Fibroblast of villous mesenchyme (primary cell): ENCODE data around the gene TUBB6. TPM values are rescaled to one million over a fixed set of nuclear protein-coding genes. Genes with fewer than 3 reads are reported as not detected.

ENCODE experiments used
- DNase-seq: peaks from one replicate; pipeline ENCODE4 v3.0.0-alpha.2; 2010; ENCODE audit warnings: low read depth
- H3K4me3 ChIP-seq: 2 replicates; pipeline ENCODE4 v1.5.1; 2011; ENCODE audit warnings: low read depth, mild to moderate bottlenecking, low read length
- total RNA-seq: library from RNA; depleted of rRNA; stranded (reverse); fragments of >200 nt; gene quantifications from 2 replicates; pipeline ENCODE4 v1.2.3, GENCODE V29; 2012
- TF ChIP-seq, protein P1 (sequence below): IDR thresholded peaks from 2 replicates; pipeline ENCODE4 v1.5.1; 2012; ENCODE audit warnings: low read depth, mild to moderate bottlenecking, low read length; ENCODE audit not compliant: insufficient read depth

Gene TUBB6
- total RNA-seq, 1 donor: 821 TPM

DNA sequence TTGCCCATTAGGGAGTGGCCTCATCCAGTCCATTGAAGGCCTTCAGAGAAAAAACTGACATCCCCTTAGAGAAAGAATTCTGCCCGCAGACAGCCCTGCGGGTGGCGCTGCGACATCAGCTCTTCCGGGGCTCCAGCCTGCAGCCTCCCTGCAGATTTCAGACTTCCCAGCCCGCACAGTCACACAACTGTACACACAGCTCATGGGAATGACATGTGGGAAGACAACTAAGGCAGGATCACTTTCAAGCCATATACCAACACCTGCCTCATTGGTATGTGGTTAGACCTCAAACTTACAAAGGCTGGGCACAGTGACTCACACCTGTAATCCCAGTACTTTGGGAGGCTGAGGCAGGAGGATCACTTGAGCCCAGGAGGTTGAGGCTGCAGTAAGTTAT, 24.8 kb upstream of the TUBB6 start:
- peak; percentile 43 for DNase-seq
- TF ChIP-seq, protein P1, sequence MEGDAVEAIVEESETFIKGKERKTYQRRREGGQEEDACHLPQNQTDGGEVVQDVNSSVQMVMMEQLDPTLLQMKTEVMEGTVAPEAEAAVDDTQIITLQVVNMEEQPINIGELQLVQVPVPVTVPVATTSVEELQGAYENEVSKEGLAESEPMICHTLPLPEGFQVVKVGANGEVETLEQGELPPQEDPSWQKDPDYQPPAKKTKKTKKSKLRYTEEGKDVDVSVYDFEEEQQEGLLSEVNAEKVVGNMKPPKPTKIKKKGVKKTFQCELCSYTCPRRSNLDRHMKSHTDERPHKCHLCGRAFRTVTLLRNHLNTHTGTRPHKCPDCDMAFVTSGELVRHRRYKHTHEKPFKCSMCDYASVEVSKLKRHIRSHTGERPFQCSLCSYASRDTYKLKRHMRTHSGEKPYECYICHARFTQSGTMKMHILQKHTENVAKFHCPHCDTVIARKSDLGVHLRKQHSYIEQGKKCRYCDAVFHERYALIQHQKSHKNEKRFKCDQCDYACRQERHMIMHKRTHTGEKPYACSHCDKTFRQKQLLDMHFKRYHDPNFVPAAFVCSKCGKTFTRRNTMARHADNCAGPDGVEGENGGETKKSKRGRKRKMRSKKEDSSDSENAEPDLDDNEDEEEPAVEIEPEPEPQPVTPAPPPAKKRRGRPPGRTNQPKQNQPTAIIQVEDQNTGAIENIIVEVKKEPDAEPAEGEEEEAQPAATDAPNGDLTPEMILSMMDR: peak; percentile 46
- H3K4me3 ChIP-seq: no peak overlapping the region

DNA sequence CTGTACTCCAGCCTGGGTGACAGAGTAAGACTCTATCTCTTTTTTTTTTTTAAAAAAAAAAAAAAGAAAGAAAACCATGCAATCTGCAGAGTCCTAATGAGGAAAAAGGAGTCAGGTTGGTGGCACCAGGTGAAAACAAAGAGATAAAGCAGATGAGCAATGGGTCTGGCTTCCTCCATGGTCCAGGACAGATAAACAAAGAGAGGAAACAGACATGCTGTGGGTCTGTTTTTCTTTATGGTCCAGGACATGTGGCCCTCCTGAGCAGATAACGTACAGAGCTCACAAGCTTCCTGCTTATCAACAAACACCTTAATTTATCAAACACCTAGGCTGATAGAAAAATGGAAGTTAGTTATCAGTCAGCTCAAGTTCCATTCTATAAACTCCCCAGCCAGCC, 24.4 kb upstream of the TUBB6 start:
- H3K4me3 ChIP-seq: no peak overlapping the region
- TF ChIP-seq, protein P1: no peak
- no peak for DNase-seq

DNA sequence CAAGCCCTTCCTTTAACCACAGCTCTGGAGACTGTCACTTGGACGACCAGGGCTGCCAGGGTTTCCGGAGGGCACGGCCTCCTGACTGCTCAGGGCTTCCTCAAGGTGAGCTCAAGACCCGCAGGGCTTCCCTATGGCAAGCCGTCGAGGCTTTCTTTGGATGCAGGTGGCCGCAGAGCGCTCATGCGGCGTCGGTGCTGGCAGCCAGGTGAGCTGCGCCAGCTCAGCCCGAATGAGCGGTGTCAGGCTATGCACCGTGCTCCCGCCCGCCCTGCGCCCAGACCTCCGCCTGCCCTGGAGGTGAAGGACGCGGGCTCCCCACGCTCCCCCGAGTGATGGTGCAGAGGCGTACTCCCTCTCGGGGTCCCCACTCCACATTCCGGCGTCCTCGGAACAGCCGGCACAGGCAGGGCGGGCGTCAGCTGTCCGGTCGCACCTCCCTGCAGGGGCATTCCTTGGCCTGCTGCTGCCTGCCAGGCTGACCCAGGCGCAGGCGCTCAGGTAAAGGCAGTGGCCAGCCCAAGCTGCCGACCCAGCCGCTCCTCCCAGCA, 20.8 kb upstream of the TUBB6 start:
- TF ChIP-seq, protein P1: no peak
- DNase-seq: no peak

DNA sequence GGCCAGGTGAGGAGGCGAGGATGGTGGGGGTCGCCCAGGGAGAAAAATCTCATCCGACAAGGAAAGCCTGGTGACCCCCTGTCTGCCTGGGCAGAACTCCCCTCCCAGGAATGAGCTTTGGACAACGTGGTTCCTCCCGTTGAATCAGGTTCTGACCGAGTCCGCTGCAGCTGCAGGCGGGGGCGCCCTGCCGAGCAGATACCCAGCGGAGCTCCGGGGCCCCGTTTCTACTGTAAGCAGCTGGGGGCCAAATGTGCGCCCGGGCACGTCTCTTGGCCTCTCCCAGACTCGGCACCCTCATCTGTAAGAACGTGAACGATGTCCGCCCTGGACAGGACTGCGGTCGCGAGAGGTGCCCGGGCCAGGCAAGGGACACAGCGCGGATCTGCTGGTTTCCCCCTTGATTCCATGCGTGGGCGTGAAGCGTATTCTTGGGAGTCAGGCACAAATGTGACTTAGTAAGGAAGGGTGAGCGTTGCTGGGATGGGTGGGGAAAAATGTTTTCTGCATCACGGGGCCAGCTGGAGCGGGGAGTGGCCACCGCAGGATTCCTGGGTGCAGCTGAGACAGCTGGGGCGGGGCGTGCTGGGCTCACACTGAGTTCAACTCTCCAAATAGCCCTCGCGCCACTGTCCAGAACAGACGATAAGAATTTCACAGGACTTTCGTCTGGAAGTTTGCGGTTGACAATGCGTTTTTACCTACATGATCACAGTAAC, 20.2 kb upstream of the TUBB6 start:
- H3K4me3 ChIP-seq: peak overlapping the region; percentile 60
- TF ChIP-seq, protein P1: no peak
- DNase-seq: peak; percentile 93

More for the DNA sequence above, 20.8 kb upstream of the TUBB6 start:
- H3K4me3 ChIP-seq: peak overlapping the region; percentile 60

DNA sequence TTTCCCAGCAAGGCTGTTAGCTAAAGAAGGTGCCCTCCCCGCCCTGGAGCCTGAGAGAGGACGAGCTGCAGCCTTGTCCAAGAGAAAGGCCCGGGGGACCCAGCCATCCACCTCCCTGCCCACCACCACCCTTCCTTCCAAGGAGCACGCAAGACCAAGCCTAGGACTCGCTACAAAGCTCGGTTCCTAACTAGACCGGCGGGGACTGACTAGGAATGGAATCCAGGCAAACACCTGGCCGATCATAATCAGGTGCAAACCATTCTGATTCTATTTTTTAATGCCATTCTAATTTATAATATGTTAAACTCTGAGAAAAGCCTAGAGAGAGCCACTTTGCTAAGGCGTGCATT, 19.7 kb upstream of the TUBB6 start:
- no peak for DNase-seq
- TF ChIP-seq, protein P1: no peak

DNA sequence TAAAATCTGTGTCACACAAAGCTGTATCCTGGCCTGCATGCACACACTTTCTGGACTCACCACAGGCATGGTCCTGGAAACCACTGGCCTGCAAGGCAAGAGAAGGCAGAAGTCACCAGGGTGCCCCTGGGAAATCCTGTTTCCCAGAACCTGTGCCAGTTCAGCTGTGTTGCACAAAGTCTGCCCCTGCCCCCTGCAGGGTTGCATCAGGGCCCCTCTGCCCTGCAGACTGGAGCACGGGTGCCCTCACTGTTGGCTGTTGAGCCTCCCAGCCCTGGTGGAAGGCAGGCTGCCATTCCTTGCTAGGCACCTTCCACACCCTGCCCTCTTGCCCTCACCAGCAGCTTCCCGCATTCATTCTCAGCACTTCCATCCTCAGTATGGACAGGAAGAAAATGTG, 18.0 kb upstream of the TUBB6 start:
- no peak for DNase-seq
- no peak overlapping the region for H3K4me3 ChIP-seq
- TF ChIP-seq, protein P1: no peak

More for the DNA sequence above, 19.7 kb upstream of the TUBB6 start:
- H3K4me3 ChIP-seq: peak overlapping the region; percentile 60
